Prostate gland (tissue), 2 donors: ENCODE results near the gene ATP5F1D. TPM values are rescaled to one million over a fixed set of nuclear protein-coding genes. Genes with fewer than 3 reads are reported as not detected.

Experiments used
- DNase-seq: peaks from one replicate; pipeline ENCODE4 v3.0.0-alpha.2; 2019; ENCODE audit warnings: low spot score
- H3K27ac ChIP-seq, 2 donors: fragments of 200-600 bp; sonication (generic); 2 replicates each; pipeline ENCODE4 v1.5.1; 2017 to 2019
- H3K27me3 ChIP-seq: fragments of 200-600 bp; sonication (generic); replicated peaks from 2 replicates; pipeline ENCODE4 v1.5.1; 2019; ENCODE audit not compliant: insufficient read depth
- H3K36me3 ChIP-seq, 2 donors: fragments of 200-600 bp; sonication (generic); 1 replicate in 1 of 2; 2 replicates in 1 of 2; pipeline versions ENCODE4 v1.5.1 to v1.8.1; 2017 to 2019
- H3K4me1 ChIP-seq: fragments of 200-600 bp; sonication (generic); replicated peaks from 2 replicates; pipeline ENCODE4 v1.5.1; 2019
- H3K4me3 ChIP-seq, 2 donors: fragments of 200-600 bp; sonication (generic); 2 replicates each; pipeline ENCODE4 v1.5.1; 2017 to 2019
- H3K9me3 ChIP-seq: fragments of 200-600 bp; sonication (generic); 2 replicates; pipeline ENCODE4 v1.5.1; 2017
- CTCF ChIP-seq, 4 experiments: fragments of 200-600 bp in 2 of 4; fragments of 450-650 bp in 2 of 4; sonication (generic) in 2 of 4; IDR thresholded peaks; 1 replicate in 3 of 4; 2 replicates in 1 of 4; pipeline ENCODE4 v1.5.1; 2016 to 2019; ENCODE audit warnings: antibody characterized with exemption in 4 of 4, mild to moderate bottlenecking in 2 of 4, moderate library complexity in 2 of 4
- POLR2A ChIP-seq: fragments of 450-650 bp; IDR thresholded peaks from one replicate; pipeline ENCODE4 v1.6.1; 2016; ENCODE audit warnings: antibody characterized with exemption, mild to moderate bottlenecking
- POLR2AphosphoS5 ChIP-seq: sonication (generic); formaldehyde crosslinking; IDR thresholded peaks from one replicate; pipeline ENCODE4 v1.6.1; 2017; ENCODE audit warnings: antibody characterized with exemption
- WGBS: methylation state at CpG from one replicate; pipeline ENCODE4 v1.1.5; 2018; 5-methylcytosine and 5-hydroxymethylcytosine counted together
- intact Hi-C: fragments of 100-400 bp; cut with DNase I; formaldehyde crosslinking; loops from one replicate; pipeline ENCODE4 v1.14.2; 2022
- total RNA-seq, 2 donors: library from RNA; depleted of rRNA; stranded (reverse); fragments of >200 nt; gene quantifications; one replicate each; pipeline ENCODE4 v1.1.0, GENCODE V29; 2016

Gene ATP5F1D
- total RNA-seq, 2 donors from 2014 or later, result 109 to 151 TPM

- no peak for TF ChIP-seq CTCF (IDR thresholded peaks at IDR 0.05)
- no peak for TF ChIP-seq POLR2A
- no peak for TF ChIP-seq POLR2AphosphoS5
- intact Hi-C loops, result no loop called here
- 34% methylated on average over 37 of the region's 38 CpGs for WGBS
- Histone ChIP-seq H3K4me1 (no peaks in the 10 kb centered on the region), H3K4me3 (no peak overlapping the region), H3K9me3 (no peaks in the 10 kb centered on the region), H3K27ac (no peak overlapping the region), H3K27me3 (peaks cover 9% of the 10 kb centered on the region), H3K36me3 (no peaks in the 10 kb centered on the region)
- DNase-seq, result no peak
Measured at GRCh38 chr19:1286487-1287353, 45.2 kb downstream of the ATP5F1D start.

GRCh38 chr19:1287354-1288225, 46.0 kb downstream of the ATP5F1D start:
- Histone ChIP-seq H3K4me3 (no peak overlapping the region), H3K4me1 (no peaks in the 10 kb centered on the region), H3K9me3 (no peaks in the 10 kb centered on the region), H3K36me3 (no peaks in the 10 kb centered on the region), H3K27me3 (peaks cover 9% of the 10 kb centered on the region), H3K27ac (no peak overlapping the region)
- 38% methylated on average over 37 of the region's 55 CpGs for WGBS
- DNase-seq, result no peak
- TF ChIP-seq CTCF (IDR thresholded peaks at IDR 0.05) (no peak), POLR2A (no peak), POLR2AphosphoS5 (no peak)
- intact Hi-C loops, result no loop called here

- TF ChIP-seq CTCF (IDR thresholded peaks at IDR 0.05), result no peak
- no peak for TF ChIP-seq POLR2AphosphoS5
- no peak for TF ChIP-seq POLR2A
- H3K4me3 ChIP-seq, result no peak overlapping the region
- no peak for DNase-seq
- H3K4me1 ChIP-seq, result no peaks in the 10 kb centered on the region
- H3K27me3 ChIP-seq, result peaks cover 9% of the 10 kb centered on the region
- H3K27ac ChIP-seq, result no peak overlapping the region
- intact Hi-C loops, result no loop called here
- H3K9me3 ChIP-seq, result no peaks in the 10 kb centered on the region
- 91% methylated on average over 18 of the region's 18 CpGs for WGBS
- H3K36me3 ChIP-seq, result no peaks in the 10 kb centered on the region
Measured at GRCh38 chr19:1288226-1288612, 46.7 kb downstream of the ATP5F1D start.

- H3K36me3 ChIP-seq, result no peaks in the 10 kb centered on the region
- H3K9me3 ChIP-seq, result no peaks in the 10 kb centered on the region
- peaks cover 9% of the 10 kb centered on the region for H3K27me3 ChIP-seq
- no peak overlapping the region for H3K27ac ChIP-seq
- DNase-seq, result no peak
- 82% methylated on average over 35 of the region's 41 CpGs for WGBS
- H3K4me1 ChIP-seq, result no peaks in the 10 kb centered on the region
- TF ChIP-seq POLR2AphosphoS5 (no peak), POLR2A (no peak), CTCF (IDR thresholded peaks at IDR 0.05) (no peak)
- intact Hi-C loops, result no loop called here
- no peak overlapping the region for H3K4me3 ChIP-seq
Measured at GRCh38 chr19:1288833-1289685, 47.5 kb downstream of the ATP5F1D start.
